SIG-M5 (cell line): ENCODE data around the gene ARHGAP15.

ENCODE experiments used
- DNase-seq: peaks from one replicate; lab custom pipeline; 2025; lab: John Stamatoyannopoulos, UW

Gene ARHGAP15

GRCh38 chr2:143144813-143145455, 15.7 kb downstream of the ARHGAP15 start:
- no peak for DNase-seq

GRCh38 chr2:143146366-143146765, 17.1 kb downstream of the ARHGAP15 start:
- no peak for DNase-seq

- DNase-seq, result peak; percentile 67
Observed at GRCh38 chr2:143146815-143147530, 17.8 kb downstream of the ARHGAP15 start.

- DNase-seq, result no peak
Observed at GRCh38 chr2:143148011-143148410, 18.8 kb downstream of the ARHGAP15 start.

- no peak for DNase-seq
Observed at GRCh38 chr2:143148757-143149156, 19.5 kb downstream of the ARHGAP15 start.

- DNase-seq, result peak; percentile 85
Observed at GRCh38 chr2:143150287-143150686, 21.1 kb downstream of the ARHGAP15 start.

- DNase-seq, result no peak
Observed at GRCh38 chr2:143151111-143151752, 22.0 kb downstream of the ARHGAP15 start.

- DNase-seq, result no peak
Observed at GRCh38 chr2:143152219-143152618, 23.0 kb downstream of the ARHGAP15 start.

GRCh38 chr2:143152637-143153036, 23.4 kb downstream of the ARHGAP15 start:
- no peak for DNase-seq

- DNase-seq, result no peak
Observed at GRCh38 chr2:143155661-143156060, 26.4 kb downstream of the ARHGAP15 start.

- DNase-seq, result no peak
Observed at GRCh38 chr2:143157001-143157400, 27.8 kb downstream of the ARHGAP15 start.

- DNase-seq, result no peak
Observed at GRCh38 chr2:143157418-143157817, 28.2 kb downstream of the ARHGAP15 start.

- no peak for DNase-seq
Observed at GRCh38 chr2:143158098-143158497, 28.9 kb downstream of the ARHGAP15 start.

- DNase-seq, result no peak
Observed at GRCh38 chr2:143158551-143159485, 29.6 kb downstream of the ARHGAP15 start.

GRCh38 chr2:143159486-143159840, 30.2 kb downstream of the ARHGAP15 start:
- no peak for DNase-seq

GRCh38 chr2:143160732-143161707, 31.8 kb downstream of the ARHGAP15 start:
- DNase-seq, result no peak

- no peak for DNase-seq
Observed at GRCh38 chr2:143162123-143162837, 33.1 kb downstream of the ARHGAP15 start.

- DNase-seq, result no peak
Observed at GRCh38 chr2:143162997-143163396, 33.8 kb downstream of the ARHGAP15 start.

- no peak for DNase-seq
Observed at GRCh38 chr2:143163499-143163898, 34.3 kb downstream of the ARHGAP15 start.

GRCh38 chr2:143165291-143165690, 36.1 kb downstream of the ARHGAP15 start:
- DNase-seq, result no peak
